Astrocyte of the cerebellum (primary cell): ENCODE results near the gene TUT1.
A peak's percentile ranks its signal among the peaks of the same experiment; 100 is the strongest.

Experiments used
- DNase-seq: peaks from one replicate; pipeline ENCODE4 v3.0.0-alpha.2; 2011; ENCODE audit warnings: low read depth
- H3K4me3 ChIP-seq: 2 replicates; pipeline ENCODE4 v1.5.1; 2011; ENCODE audit warnings: mild to moderate bottlenecking, low read depth, low read length, moderate library complexity
- CTCF ChIP-seq: IDR thresholded peaks from 2 replicates; pipeline ENCODE4 v1.5.1; 2012; ENCODE audit warnings: low read length, low read depth, moderate library complexity, mild to moderate bottlenecking; ENCODE audit errors: missing control alignments
- in situ Hi-C: cut with HindIII; loops from 2 replicates; pipeline ENCODE4 v1.10.0; 2017; ENCODE audit warnings: low sequenced_read_pairs

TUT1 gene

DNA sequence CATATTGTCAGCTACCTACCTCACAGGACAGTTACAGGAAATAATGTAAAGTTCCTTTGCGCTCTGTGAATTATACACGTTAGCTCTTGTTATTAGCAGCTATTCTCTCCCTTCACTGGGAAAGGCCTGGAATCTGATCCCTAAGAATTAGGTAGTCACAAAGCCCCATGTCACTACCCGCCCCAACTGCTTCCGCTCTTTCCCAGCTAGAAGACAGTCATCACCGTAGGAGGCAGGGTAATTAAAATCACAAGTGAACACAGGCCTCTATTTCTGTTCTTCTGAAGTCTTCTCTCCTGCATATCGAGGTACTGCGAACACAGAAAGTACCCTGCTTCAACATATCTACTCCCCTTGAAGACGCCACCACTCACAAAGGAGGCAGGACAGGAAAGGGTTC is 32.1 kb downstream of the TUT1 start:
- H3K4me3 ChIP-seq, result no peak overlapping the region
- TF ChIP-seq CTCF, result no peak
- no peak for DNase-seq
- in situ Hi-C loops, result no loop called here

GRCh38 chr11:62558669-62559068 is 32.7 kb downstream of the TUT1 start:
- DNase-seq, result no peak
- in situ Hi-C loops, result no loop called here
- no peak for TF ChIP-seq CTCF
- no peak overlapping the region for H3K4me3 ChIP-seq

DNA sequence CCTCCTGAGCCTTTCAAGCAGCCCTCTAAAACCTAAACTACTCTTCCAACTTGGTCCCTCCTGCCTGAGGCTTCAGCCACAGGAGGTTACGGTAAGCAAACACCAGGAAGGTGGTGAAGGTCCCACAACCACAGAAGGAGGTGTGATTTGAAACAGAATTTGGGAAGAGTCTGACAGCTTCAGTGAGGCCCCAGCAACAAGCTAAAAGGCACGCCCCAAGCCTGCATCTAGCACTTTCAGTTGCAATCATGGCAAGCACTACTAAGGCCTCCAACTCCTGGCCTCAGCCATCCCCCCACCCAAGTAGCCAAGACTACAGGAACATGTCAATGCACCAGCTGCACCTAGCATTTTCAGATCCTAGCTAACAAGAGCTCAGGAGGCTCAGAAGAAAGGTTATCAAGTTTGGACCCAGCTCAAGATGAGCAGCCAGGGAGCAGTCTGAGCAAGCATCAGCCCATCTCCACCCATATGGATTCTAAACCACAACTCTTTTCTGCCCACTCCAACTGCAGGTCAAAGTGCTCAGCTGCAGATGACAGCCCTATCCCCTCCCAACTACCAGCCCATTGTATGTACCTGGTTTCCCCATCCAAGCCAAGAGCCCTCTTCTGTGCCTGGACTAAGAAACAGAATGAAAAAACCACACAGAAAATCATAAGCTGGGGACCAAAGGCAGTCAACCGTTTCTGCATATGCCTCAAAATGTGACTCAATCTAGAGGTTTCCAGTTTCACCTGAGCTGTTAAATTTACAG is 34.3 kb downstream of the TUT1 start:
- no peak overlapping the region for H3K4me3 ChIP-seq
- in situ Hi-C loops, result no loop called here
- TF ChIP-seq CTCF, result no peak
- DNase-seq, result no peak

GRCh38 chr11:62556108-62556874 is 35.0 kb downstream of the TUT1 start:
- peak; percentile 84 for DNase-seq

GRCh38 chr11:62555464-62556107 is 35.7 kb downstream of the TUT1 start:
- in situ Hi-C loops, result no loop called here
- DNase-seq, result no peak
- H3K4me3 ChIP-seq, result peak overlapping the region; percentile 1
- TF ChIP-seq CTCF, result no peak

More at GRCh38 chr11:62556108-62556874, 35.0 kb downstream of the TUT1 start:
- peak overlapping the region; percentile 1 for H3K4me3 ChIP-seq
- in situ Hi-C loops, result no loop called here
- TF ChIP-seq CTCF, result no peak

DNA sequence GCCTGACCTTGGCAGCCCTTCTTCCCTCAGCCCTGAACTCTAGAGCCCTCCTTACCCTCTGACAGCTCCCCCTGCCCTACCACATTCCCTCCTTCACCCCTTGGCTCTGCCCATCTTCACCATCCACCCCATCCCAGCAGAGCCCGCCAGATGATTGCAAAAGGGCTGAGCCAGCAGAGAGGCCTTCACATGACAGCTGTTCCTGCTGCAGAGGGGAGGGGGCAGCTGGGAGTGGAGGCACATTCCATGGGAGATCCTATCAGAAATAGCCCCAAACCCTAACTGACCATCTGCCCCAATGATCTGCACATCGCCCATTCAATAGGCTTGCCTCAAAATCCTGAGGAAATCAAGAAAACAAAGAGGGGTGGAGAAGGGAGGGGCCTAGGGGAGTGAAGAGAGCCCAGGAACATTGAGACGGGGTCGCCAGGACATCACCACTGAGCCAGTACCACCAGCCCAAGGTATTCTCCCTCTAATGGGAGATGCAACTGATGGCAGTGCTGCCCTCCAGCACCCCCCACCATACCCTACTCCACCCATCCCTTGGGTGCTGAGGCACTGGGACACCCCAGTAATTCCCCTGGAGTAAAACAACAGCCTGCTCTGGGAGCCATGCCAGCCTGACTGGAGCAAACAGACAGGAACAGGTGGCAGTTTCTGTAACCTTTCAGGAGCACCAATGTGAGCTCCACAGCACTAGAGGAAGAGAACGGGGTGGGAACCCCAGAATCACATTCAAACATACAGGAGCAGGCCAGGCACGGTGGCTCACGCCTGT is 36.7 kb downstream of the TUT1 start:
- in situ Hi-C loops, result no loop called here
- H3K4me3 ChIP-seq, result no peak overlapping the region
- no peak for TF ChIP-seq CTCF
- no peak for DNase-seq
